SK-N-SH (cell line): ENCODE data around the gene ADAMTS2. TPM values are rescaled to one million over a fixed set of nuclear protein-coding genes. Genes with fewer than 3 reads are reported as not detected.

Source experiments
- CTCF ChIA-PET: fragments of 300-600, 350-600 bp; formaldehyde crosslinking; extraction: SDS; loops from one replicate; lab custom pipeline; 2021; lab: Yijun Ruan, JAX
- POLR2A ChIA-PET: fragments of 350-600 bp; sonication (Branson Sonifier 250); formaldehyde crosslinking; extraction: SDS; loops from one replicate; lab custom pipeline; 2020; ENCODE audit warnings: antibody characterized with exemption, inconsistent platforms; lab: Yijun Ruan, JAX
- DNase-seq: peaks from one replicate; pipeline ENCODE4 v3.0.0; 2012
- H2AFZ ChIP-seq: fragments of 200-600 bp; sonication (generic); 2 replicates; pipeline ENCODE4 v1.8.1; 2016; ENCODE audit warnings: antibody characterized with exemption, mild to moderate bottlenecking, low read depth
- H3F3A ChIP-seq: fragments of 200-600 bp; sonication (generic); replicated peaks from 2 replicates; pipeline ENCODE3; 2016; ENCODE audit warnings: antibody characterized with exemption, mild to moderate bottlenecking; ENCODE audit not compliant: insufficient read depth
- H3K27ac ChIP-seq, 2 experiments: fragments of 200-500 bp in 1 of 2; fragments of 200-600 bp in 1 of 2; sonication (Bioruptor generic) in 1 of 2; sonication (generic), shearing (Covaris generic) in 1 of 2; 2 replicates each; pipeline versions ENCODE4 v1.5.1 to v1.6.1; 2014 to 2016; ENCODE audit warnings: low read depth in 2 of 2, inconsistent platforms in 1 of 2, low read length in 1 of 2, mild to moderate bottlenecking in 1 of 2, mixed read lengths in 1 of 2
- H3K27me3 ChIP-seq: fragments of 200-600 bp; sonication (generic), shearing (Covaris generic); 2 replicates; pipeline ENCODE4 v1.6.1; 2016; ENCODE audit warnings: mixed run types; ENCODE audit not compliant: insufficient read depth
- H3K36me3 ChIP-seq, 2 experiments: fragments of 200-500 bp in 1 of 2; fragments of 200-600 bp in 1 of 2; sonication (Bioruptor generic) in 1 of 2; sonication (generic) in 1 of 2; replicated peaks in 1 of 2; 2 replicates each; pipeline versions ENCODE3 to v1.5.1; 2014 to 2016; ENCODE audit warnings: low read length in 1 of 2, mild to moderate bottlenecking in 1 of 2; ENCODE audit not compliant: insufficient read depth in 2 of 2, control insufficient read depth in 1 of 2
- H3K4me1 ChIP-seq, 2 experiments: fragments of 200-500 bp in 1 of 2; fragments of 200-600 bp in 1 of 2; sonication (Bioruptor generic) in 1 of 2; sonication (generic), shearing (Covaris generic) in 1 of 2; 2 replicates each; pipeline versions ENCODE4 v1.5.1 to v1.6.1; 2014 to 2016; ENCODE audit warnings: low read depth in 1 of 2, low read length in 1 of 2, mixed run types in 1 of 2; ENCODE audit not compliant: insufficient read depth in 2 of 2, control insufficient read depth in 1 of 2
- H3K4me2 ChIP-seq: fragments of 200-600 bp; sonication (generic), shearing (Covaris generic); 2 replicates; pipeline ENCODE4 v1.6.1; 2017; ENCODE audit warnings: mixed run types
- H3K4me3 ChIP-seq, 2 experiments: fragments of 200-500 bp in 1 of 2; fragments of 200-600 bp in 1 of 2; sonication (Bioruptor generic) in 1 of 2; sonication (generic), shearing (Covaris generic) in 1 of 2; 2 replicates each; pipeline versions ENCODE4 v1.5.1 to v1.8.1; 2014 to 2016; ENCODE audit warnings: low read depth in 2 of 2, inconsistent platforms in 1 of 2, low read length in 1 of 2, mild to moderate bottlenecking in 1 of 2, mixed read lengths in 1 of 2, moderate library complexity in 1 of 2
- H3K79me2 ChIP-seq: fragments of 200-600 bp; sonication (generic); 2 replicates; pipeline ENCODE4 v1.8.1; 2017; ENCODE audit warnings: mild to moderate bottlenecking; ENCODE audit not compliant: insufficient read depth
- H3K9ac ChIP-seq: fragments of 200-600 bp; sonication (generic); 2 replicates; pipeline ENCODE4 v1.6.1; 2017; ENCODE audit warnings: mixed run types
- H3K9me2 ChIP-seq: fragments of 200-600 bp; sonication (generic); 2 replicates; pipeline ENCODE4 v1.6.1; 2017; ENCODE audit warnings: mixed run types
- H3K9me3 ChIP-seq: fragments of 200-600 bp; sonication (generic); 2 replicates; pipeline ENCODE4 v1.6.1; 2017; ENCODE audit warnings: mixed run types, mild to moderate bottlenecking, moderate library complexity
- H4K20me1 ChIP-seq: fragments of 200-600 bp; sonication (generic); 2 replicates; pipeline ENCODE4 v1.6.1; 2017; ENCODE audit warnings: mild to moderate bottlenecking, mixed run types; ENCODE audit not compliant: insufficient read depth
- CHD2 ChIP-seq: fragments of 150-350 bp; IDR thresholded peaks from 2 replicates; pipeline ENCODE4 v1.6.1; 2018; ENCODE audit warnings: low read length; ENCODE audit not compliant: partially characterized antibody
- EP300 ChIP-seq, 2 experiments: IDR thresholded peaks; 2 replicates each; pipeline versions ENCODE4 v1.4.0 to v1.6.1; 2012; ENCODE audit warnings: borderline replicate concordance in 1 of 2, low read depth in 1 of 2, low read length in 1 of 2
- FOXM1 ChIP-seq: IDR thresholded peaks from 2 replicates; pipeline ENCODE4 v1.4.0; 2012; ENCODE audit warnings: low read depth, mild to moderate bottlenecking
- GATA2 ChIP-seq: sonication (generic); formaldehyde crosslinking; IDR thresholded peaks from 2 replicates; pipeline ENCODE4 v1.5.0; 2020; ENCODE audit warnings: mild to moderate bottlenecking, missing genetic modification reagents
- MEF2A ChIP-seq: IDR thresholded peaks from 2 replicates; pipeline ENCODE4 v1.4.0; 2012; ENCODE audit warnings: low read depth, borderline replicate concordance
- NRF1 ChIP-seq: IDR thresholded peaks from 2 replicates; pipeline ENCODE4 v1.6.1; 2012; ENCODE audit warnings: low read depth, mild to moderate bottlenecking, low read length
- PBX3 ChIP-seq: IDR thresholded peaks from 2 replicates; pipeline ENCODE4; 2012
- RAD21 ChIP-seq: IDR thresholded peaks from 2 replicates; pipeline ENCODE4 v1.6.1; 2012; ENCODE audit warnings: mild to moderate bottlenecking, low read length
- RCOR1 ChIP-seq: fragments of 150-350 bp; IDR thresholded peaks from 2 replicates; pipeline ENCODE4 v1.6.1; 2017; ENCODE audit warnings: antibody characterized with exemption, low read length
- RXRA ChIP-seq: IDR thresholded peaks from 2 replicates; pipeline ENCODE4 v1.4.0; 2012; ENCODE audit warnings: low read depth, mild to moderate bottlenecking, borderline replicate concordance
- SIN3A ChIP-seq: IDR thresholded peaks from 2 replicates; pipeline ENCODE4 v1.6.1; 2012; ENCODE audit warnings: low read depth, mild to moderate bottlenecking, low read length, moderate library complexity, borderline replicate concordance
- SMC3 ChIP-seq: IDR thresholded peaks from 2 replicates; pipeline ENCODE4 v1.6.1; 2012; ENCODE audit warnings: low read depth, low read length, improper control_type of control experiment
- TAF1 ChIP-seq: IDR thresholded peaks from 2 replicates; pipeline ENCODE4 v1.6.1; 2012; ENCODE audit warnings: low read depth, mild to moderate bottlenecking, low read length, moderate library complexity, borderline replicate concordance
- TCF12 ChIP-seq: IDR thresholded peaks from 2 replicates; pipeline ENCODE4 v1.4.0; 2012
- USF2 ChIP-seq: fragments of 150-350 bp; IDR thresholded peaks from 2 replicates; pipeline ENCODE4 v1.6.1; 2017; ENCODE audit warnings: antibody characterized with exemption, low read length, low read depth, borderline replicate concordance
- WGBS: methylation state at CpG from one replicate; pipeline ENCODE4 v1.1.6; 2017; ENCODE audit warnings: low lambda C conversion rate; 5-methylcytosine and 5-hydroxymethylcytosine counted together
- polyA plus RNA-seq, 3 experiments: library from polyadenylated mRNA; depleted of rRNA; stranded (reverse); fragments of >200 nt; gene quantifications; 2 replicates each; pipeline ENCODE4 v1.2.3, GENCODE V29; 2012
- TF ChIP-seq, protein P1 (sequence below): IDR thresholded peaks from 2 replicates; pipeline ENCODE4 v1.4.0; 2012; ENCODE audit warnings: low read depth, borderline replicate concordance
- TF ChIP-seq, protein P2 (sequence below): IDR thresholded peaks from 2 replicates; pipeline ENCODE4 v1.4.0; 2012; ENCODE audit warnings: low read depth

ADAMTS2 gene
- polyA plus RNA-seq, 1 of the 3 experiments (the other 2 are of a cell fraction): 0.12 TPM

DNA sequence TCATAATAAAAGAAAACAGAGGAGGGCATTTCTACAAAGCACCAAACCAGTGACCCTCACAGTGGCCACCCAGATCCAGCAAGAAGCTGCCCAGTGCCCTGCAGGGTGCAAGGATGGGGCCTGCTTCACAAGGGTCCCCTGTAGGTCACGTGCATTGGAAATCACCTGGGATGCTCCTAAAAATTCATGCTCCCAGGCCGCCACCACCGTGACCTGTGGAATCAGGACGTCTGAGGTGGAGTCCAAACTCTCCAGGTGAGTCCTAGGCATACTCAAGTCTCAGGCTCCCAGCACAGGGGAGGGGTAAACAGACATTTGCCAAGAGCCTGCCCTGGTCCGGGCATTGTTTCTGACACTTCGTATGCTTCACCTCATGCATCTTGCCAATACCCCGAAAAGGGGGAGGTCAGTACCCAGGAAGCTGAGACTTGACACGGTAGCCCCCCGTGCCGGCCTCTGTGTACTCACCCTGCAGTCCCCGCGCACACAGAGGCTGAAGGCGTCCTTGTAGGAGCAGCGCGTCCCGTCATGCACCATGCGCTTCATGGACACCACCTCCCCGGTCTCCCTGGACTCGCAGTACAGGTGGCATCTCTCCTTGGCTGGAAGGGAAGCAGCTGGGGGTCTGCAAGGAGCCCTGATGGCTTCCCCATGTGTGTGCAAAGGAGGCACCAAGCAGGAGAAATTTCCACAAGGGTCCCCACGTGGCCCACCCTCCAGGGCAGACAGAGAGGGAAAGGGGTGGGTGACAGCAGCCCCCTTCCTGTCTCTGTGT, 209.6 kb downstream of the ADAMTS2 start (continued):
- no peak for TF ChIP-seq EP300 (IDR thresholded peaks at IDR 0.05; ENCODE audit: borderline replicate concordance in 1 of 2, low read depth in 1 of 2, low read length in 1 of 2)
- TF ChIP-seq NRF1: no peak
- TF ChIP-seq, protein P1, sequence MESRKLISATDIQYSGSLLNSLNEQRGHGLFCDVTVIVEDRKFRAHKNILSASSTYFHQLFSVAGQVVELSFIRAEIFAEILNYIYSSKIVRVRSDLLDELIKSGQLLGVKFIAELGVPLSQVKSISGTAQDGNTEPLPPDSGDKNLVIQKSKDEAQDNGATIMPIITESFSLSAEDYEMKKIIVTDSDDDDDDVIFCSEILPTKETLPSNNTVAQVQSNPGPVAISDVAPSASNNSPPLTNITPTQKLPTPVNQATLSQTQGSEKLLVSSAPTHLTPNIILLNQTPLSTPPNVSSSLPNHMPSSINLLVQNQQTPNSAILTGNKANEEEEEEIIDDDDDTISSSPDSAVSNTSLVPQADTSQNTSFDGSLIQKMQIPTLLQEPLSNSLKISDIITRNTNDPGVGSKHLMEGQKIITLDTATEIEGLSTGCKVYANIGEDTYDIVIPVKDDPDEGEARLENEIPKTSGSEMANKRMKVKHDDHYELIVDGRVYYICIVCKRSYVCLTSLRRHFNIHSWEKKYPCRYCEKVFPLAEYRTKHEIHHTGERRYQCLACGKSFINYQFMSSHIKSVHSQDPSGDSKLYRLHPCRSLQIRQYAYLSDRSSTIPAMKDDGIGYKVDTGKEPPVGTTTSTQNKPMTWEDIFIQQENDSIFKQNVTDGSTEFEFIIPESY: no peak
- no peak for TF ChIP-seq RAD21
- TF ChIP-seq, all 33 proteins: peak for 0

- CTCF ChIA-PET: interaction anchor here (1.3 kb wide), 1 partner anchor 19 kb away, joined by 3 read pairs; no protein-coding TSS in a partner anchor
These were observed 210.3 kb downstream of the ADAMTS2 start for GRCh38 chr5:179135006-179135405.

More at GRCh38 chr5:179135006-179135405, 210.3 kb downstream of the ADAMTS2 start:
- Histone ChIP-seq H3K4me2 (no peak overlapping the region), H3K9me3 (no peaks in the 10 kb centered on the region), H3K9ac (no peak overlapping the region), H3F3A (no peaks in the 10 kb centered on the region), H3K79me2 (no peaks in the 10 kb centered on the region), H3K36me3 (no peaks in the 10 kb centered on the region), H3K9me2 (no peaks in the 10 kb centered on the region), H4K20me1 (no peaks in the 10 kb centered on the region), H3K4me1 (peaks cover 0 to 1% of the 10 kb centered on the region in 2 experiments; a peak in 1 of 4 replicates), H3K27me3 (no peaks in the 10 kb centered on the region), H2AFZ (no peak overlapping the region), H3K27ac (no peak overlapping the region), H3K4me3 (no peak overlapping the region)
- POLR2A ChIA-PET: no interaction called here
- TF ChIP-seq, protein P2, sequence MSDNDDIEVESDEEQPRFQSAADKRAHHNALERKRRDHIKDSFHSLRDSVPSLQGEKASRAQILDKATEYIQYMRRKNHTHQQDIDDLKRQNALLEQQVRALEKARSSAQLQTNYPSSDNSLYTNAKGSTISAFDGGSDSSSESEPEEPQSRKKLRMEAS: no peak
- TF ChIP-seq RCOR1 (no peak), FOXM1 (no peak), RXRA (no peak), CHD2 (no peak), SMC3 (no peak), MEF2A (no peak), USF2 (no peak), TAF1 (no peak), TCF12 (no peak), PBX3 (no peak), SIN3A (no peak), GATA2 (CRISPR knock-in tag) (no peak)
- WGBS: 56% methylated on average over 16 of the region's 19 CpGs
- no peak for DNase-seq
